Measurements from ENCODE around the gene RIMBP3C. TPM values are rescaled to one million over a fixed set of nuclear protein-coding genes. Genes with fewer than 3 reads are reported as not detected.

Gene RIMBP3C
- total RNA-seq, 1 experiment from 2014 or later: 0.44 TPM

DNA sequence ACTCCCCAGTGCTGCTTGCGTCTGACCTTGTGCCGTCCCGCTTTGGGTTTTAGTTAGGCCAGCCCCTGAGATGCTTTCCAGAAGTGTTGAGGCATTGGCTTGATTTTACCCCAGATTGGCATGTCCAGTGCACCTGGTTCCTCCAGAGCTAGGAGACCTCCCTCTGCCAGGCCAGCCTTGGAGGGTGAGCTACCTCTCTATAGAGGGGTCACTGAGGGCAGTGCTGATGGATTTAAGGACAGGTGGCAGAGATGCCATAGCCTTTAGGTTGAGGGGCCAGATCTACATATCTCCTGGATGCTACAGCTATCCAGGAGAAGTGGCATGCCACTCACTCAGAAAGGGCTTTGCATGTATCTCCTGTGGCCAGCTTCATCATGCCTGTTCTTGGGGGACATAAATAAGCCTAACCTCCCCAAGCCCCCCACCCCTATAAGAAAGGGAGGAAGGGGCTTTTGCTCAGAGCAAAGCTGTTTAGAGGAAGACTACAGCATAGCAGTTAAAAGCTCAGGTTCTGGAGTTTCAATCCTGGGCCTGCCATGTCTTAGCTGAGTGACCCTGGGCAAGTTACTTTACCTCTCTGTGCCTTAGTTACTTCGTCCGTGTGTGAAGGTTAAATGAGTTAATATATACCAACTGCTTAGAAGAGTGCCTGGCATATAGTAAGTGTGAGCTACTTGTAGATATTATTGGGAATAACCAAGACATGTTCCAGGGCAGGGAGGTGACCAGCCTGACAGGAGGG is 22.7 kb upstream of the RIMBP3C start:
- H3K4me3 Mint-ChIP-seq: no peak overlapping the region
- ATAC-seq (no peak), DNase-seq (ENCODE audit: low spot score) (no peak)
- H3K9me3 Mint-ChIP-seq: no peaks in the 10 kb centered on the region
- H3K27ac Mint-ChIP-seq: peak overlapping the region; percentile 67
- ChIA-PET CTCF (interaction anchor here (0.8 to 2.4 kb wide), 2 partner anchors 56 to 69 kb away, joined by 4 to 6 read pairs; partner anchors contain the start of genes SDF2L1 and YDJC), POLR2A (no interaction called here)
- TF ChIP-seq ATF3 (CRISPR knock-in tag; conservative IDR thresholded peaks at IDR 0.05) (no peak), USF1 (CRISPR knock-in tag; IDR thresholded peaks at IDR 0.05) (no peak), JUN (CRISPR knock-in tag; IDR thresholded peaks at IDR 0.05) (no peak), E2F4 (CRISPR knock-in tag; IDR thresholded peaks at IDR 0.05; ENCODE audit: borderline replicate concordance, low read depth) (no peak), ERG (CRISPR knock-in tag; IDR thresholded peaks at IDR 0.05) (no peak), ZNF232 (CRISPR knock-in tag; IDR thresholded peaks at IDR 0.05) (no peak), FOXP1 (CRISPR knock-in tag; IDR thresholded peaks at IDR 0.05; ENCODE audit: borderline replicate concordance) (no peak), E2F1 (CRISPR knock-in tag; IDR thresholded peaks at IDR 0.05) (no peak), CREB1 (CRISPR knock-in tag; IDR thresholded peaks at IDR 0.05) (no peak), CREM (CRISPR knock-in tag; IDR thresholded peaks at IDR 0.05) (no peak), ZNF121 (CRISPR knock-in tag; IDR thresholded peaks at IDR 0.05) (no peak)
- peaks cover 38% of the 10 kb centered on the region for H3K4me1 Mint-ChIP-seq
- H3K27me3 Mint-ChIP-seq (ENCODE audit: low read depth): no peaks in the 10 kb centered on the region; the same call in 1 of the 2 replicates
- peaks cover 4% of the 10 kb centered on the region for H3K36me3 Mint-ChIP-seq

DNA sequence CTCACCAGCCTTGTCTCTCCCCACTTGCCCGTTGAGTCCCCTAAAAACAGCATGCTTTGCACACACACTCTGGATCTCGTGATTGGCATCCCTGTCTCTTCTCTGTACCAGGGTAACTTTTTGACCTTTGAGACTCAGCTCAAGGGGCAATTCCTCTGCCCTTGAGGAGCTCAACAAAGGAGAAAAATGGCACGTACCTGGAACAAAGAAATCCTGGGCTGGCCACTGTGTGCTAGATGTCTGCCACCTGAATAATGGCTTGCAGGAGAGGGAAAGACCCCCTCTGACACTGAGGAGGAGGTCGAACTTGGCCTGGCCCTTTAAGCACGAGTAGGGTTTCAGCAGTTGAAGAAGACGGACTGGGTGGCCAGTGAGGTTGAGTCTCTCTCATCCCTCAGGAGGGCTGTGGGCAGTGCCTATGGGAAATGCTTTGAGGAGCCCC is 22.1 kb upstream of the RIMBP3C start:
- H3K4me1 Mint-ChIP-seq: peaks cover 43% of the 10 kb centered on the region
- ATAC-seq: no peak
- no peaks in the 10 kb centered on the region for H3K9me3 Mint-ChIP-seq
- H3K4me3 Mint-ChIP-seq: no peak overlapping the region
- H3K36me3 Mint-ChIP-seq: peaks cover 4% of the 10 kb centered on the region
- CTCF ChIA-PET: interaction anchor here (0.5 kb wide), 1 partner anchor 13 kb away, joined by 3 read pairs; no protein-coding TSS in a partner anchor
- POLR2A ChIA-PET: no interaction called here
- no peak overlapping the region; the same call in 1 of the 2 replicates for H3K27ac Mint-ChIP-seq
- no peaks in the 10 kb centered on the region; the same call in 1 of the 2 replicates for H3K27me3 Mint-ChIP-seq (ENCODE audit: low read depth)
- no peak for DNase-seq (ENCODE audit: low spot score)
- TF ChIP-seq, protein P1, sequence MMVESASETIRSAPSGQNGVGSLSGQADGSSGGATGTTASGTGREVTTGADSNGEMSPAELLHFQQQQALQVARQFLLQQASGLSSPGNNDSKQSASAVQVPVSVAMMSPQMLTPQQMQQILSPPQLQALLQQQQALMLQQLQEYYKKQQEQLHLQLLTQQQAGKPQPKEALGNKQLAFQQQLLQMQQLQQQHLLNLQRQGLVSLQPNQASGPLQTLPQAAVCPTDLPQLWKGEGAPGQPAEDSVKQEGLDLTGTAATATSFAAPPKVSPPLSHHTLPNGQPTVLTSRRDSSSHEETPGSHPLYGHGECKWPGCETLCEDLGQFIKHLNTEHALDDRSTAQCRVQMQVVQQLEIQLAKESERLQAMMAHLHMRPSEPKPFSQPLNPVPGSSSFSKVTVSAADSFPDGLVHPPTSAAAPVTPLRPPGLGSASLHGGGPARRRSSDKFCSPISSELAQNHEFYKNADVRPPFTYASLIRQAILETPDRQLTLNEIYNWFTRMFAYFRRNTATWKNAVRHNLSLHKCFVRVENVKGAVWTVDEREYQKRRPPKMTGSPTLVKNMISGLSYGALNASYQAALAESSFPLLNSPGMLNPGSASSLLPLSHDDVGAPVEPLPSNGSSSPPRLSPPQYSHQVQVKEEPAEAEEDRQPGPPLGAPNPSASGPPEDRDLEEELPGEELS (CRISPR knock-in tag; IDR thresholded peaks at IDR 0.05): no peak
- TF ChIP-seq ATF2 (CRISPR knock-in tag; IDR thresholded peaks at IDR 0.05; ENCODE audit: borderline replicate concordance, low read depth) (no peak), TEAD1 (CRISPR knock-in tag; IDR thresholded peaks at IDR 0.05) (no peak), ZNF396 (CRISPR knock-in tag; IDR thresholded peaks at IDR 0.05; ENCODE audit: borderline replicate concordance) (no peak)
